ENCODE measurements around the gene PDE7B.

Gene PDE7B

GRCh38 chr6:135992739-135993138 is 141.2 kb downstream of the PDE7B start:
- no peak for DNase-seq

GRCh38 chr6:135993361-135993760 is 141.9 kb downstream of the PDE7B start:
- no peak for DNase-seq

- no peak for DNase-seq
Observed at GRCh38 chr6:135994857-135995544, 143.5 kb downstream of the PDE7B start.

DNA sequence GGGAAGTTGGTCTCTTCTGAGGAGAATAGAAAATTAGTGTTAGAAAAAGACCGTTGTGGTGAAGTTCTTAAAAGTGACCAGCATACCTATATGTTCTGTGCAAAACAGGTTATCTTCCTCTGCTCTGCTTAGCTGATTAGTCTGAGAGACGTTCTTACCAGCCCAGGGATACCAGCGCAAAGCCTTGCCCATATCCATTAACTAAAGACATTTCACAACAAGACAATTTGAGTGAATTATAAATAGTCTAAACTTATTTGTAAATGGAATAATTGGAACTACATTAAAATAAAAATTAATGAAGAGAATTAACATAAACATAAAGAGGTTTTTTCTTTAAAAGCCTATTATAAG is 144.0 kb downstream of the PDE7B start:
- no peak for DNase-seq

GRCh38 chr6:135996668-135997067 is 145.2 kb downstream of the PDE7B start:
- DNase-seq = no peak

DNA sequence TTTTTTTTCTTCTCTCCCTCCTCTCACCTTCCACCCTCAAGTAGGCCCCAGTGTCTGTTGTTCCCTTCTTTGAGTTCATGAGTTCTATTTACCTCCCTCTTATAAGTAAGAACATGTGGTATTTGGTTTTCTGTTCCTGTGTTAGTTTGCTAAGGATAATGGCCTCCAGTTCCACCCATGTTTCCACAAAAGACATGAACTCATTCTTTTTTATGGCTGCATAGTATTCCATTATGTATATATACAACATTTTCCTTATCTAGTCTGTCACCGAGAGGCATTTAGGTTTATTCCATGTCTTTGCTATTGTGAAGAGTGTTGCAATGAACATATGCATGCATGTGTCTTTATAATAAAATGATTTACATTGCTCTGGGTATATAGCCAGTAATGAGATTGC is 147.9 kb downstream of the PDE7B start:
- DNase-seq = no peak

DNA sequence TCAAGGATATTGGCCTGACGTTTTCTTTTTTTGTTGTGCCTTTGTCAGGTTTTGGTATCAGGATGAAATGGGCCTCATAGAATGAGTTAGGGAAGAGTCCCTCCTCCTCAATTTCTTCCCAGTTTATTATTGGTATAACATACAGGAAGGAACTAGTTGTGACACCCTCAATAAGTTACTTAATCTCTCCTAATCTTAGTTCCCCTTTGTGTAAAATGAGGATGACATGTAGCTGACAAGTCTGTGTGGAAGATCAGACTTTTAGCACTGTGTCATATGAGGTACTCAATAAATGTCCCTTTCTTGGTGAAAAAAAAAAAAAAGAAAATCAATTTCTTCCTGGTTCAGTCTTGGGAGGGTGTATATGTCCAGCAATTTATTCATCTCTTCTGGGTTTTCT is 155.8 kb downstream of the PDE7B start:
- DNase-seq = no peak

DNA sequence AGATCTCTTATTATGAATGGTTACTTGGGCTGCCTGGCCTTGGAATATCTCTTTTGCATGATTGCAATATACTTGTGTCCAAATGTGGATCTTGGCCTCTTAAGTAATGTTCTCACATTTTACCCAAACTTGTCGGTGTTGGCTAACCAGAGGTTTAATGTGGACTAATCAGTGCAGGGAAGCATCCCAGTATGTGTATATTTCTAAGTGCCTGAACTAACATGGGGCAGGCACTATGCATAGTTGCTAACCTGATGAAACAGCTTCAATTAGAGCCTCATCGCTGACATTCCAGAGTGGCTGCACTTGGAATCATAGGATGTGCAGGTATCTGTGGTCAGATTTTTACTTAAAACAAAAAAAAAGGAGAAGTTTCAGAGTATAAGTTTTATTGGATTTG is 160.0 kb downstream of the PDE7B start:
- no peak for DNase-seq

DNA sequence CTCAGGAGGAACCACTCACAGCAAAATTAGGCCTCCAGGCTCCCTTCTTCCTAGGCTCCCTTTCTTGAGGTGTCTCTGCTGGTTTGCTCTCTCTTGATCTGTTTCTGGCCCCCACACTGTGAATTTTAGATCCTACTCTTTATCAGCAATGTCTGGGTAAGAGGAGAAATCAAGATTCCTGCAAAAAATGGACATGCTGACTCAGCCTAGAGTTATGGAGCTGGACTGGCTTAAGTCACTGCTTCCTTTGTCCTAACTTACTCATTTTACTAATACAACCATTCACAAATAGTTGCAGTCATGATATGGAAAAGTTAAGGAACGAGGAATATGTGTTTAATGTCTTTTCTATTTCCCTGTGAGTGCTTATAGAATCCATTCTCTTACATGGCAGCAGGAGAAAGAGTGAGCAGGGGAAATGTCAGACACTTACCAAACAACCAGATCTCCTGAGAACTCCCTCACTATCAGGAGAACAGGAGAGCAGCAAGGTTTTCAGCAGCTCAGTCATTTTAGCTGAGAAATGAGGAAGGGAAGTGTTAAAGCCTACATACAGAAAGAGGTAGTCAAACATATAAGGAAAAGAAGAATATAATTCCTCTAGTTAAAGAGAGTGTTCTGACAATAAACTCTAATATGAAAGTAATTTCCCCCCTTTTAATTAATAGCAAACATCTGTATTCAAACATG is 160.8 kb downstream of the PDE7B start:
- DNase-seq = no peak

DNA sequence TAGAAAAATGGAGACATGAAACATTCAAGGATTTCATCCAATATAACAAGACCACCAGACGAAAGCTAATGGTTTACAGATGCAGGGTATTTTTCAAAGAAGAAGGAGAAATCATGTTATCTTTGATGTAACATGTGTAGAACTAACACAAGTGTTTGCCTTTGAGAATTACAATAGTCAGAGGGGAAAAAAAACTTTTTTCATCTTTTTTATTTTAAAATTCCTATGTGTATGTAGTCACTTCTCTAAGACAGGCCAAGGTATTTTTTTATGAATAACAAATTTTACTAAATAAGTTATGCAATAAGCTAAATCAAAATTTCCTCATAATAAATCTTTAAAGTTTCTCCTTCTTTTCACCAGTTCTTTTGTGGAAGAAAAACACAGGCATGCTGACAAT is 161.4 kb downstream of the PDE7B start:
- DNase-seq = no peak

DNA sequence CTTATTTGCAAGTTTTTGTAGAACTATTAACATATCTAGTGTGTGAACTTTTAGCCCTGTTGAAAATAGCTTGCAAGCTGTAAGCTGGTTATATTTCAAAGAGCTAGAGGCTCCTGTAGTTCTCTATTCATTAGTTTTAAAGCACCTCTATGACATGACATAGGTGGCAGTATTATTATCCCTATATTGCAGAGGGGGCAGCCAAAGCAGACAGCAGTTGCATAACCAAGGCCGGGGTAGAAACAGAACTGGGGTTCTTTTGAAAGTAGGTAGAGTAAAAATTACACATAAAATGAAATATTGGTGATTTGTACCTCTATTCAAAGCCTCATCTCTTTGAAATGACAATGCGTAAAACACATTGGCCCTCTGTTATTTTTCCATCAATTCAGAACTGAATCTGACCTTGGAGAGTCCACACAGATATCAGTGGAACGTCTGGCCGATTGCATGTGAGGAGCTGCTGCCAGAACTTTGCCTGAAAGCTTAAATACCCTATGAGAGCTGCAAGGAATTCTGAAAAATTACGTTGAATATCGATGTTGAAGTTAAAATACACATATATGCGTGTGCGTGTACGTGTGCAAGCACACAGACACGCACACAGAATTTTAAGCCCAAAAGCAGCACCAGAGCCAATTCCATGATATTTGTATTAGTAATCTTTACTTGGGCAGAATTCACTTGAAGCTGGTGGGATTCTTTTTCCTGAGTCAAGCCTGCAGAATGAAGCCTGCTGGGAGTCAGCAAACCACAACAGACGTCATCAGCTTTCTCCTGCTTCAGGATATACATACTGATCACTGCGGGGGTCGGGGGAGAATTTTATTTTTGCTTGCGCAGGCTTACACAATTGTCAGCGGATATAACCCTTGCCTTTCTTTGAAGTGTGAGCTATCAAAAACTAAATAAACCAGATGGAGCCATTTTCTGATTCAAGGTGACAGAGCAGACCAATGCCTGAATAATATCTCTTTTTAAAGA is 163.2 kb downstream of the PDE7B start:
- no peak for DNase-seq

- no peak for DNase-seq
Observed at GRCh38 chr6:136015531-136015930, 164.0 kb downstream of the PDE7B start.

GRCh38 chr6:136016228-136017225 is 165.0 kb downstream of the PDE7B start:
- DNase-seq = no peak

- no peak for DNase-seq
Observed at GRCh38 chr6:136020691-136021090, 169.2 kb downstream of the PDE7B start.

- DNase-seq = no peak
Observed at GRCh38 chr6:136022224-136022874, 170.8 kb downstream of the PDE7B start.

- no peak for DNase-seq
Observed at GRCh38 chr6:136024711-136025110, 173.2 kb downstream of the PDE7B start.

- no peak for DNase-seq
Observed at GRCh38 chr6:136025736-136026135, 174.2 kb downstream of the PDE7B start.

DNA sequence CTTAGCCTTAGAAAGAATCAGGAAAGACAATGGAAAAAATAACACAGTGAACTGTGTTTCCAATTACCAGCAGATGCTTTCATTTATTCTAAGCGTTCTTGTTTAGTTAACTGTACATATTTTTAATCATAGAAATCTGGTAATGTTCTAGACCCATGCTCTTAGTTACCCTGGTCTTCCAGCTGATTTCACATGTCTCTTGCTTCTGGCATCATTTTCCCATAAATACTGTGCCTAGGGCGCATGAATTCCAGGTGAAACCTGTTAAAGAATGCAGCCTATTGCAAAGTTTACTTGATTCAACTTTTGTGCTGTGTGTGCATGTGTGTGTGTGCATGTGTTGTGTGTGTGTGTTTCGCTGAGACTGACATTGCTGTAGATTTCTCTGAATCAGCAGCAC is 178.6 kb downstream of the PDE7B start:
- DNase-seq = no peak

GRCh38 chr6:136031982-136032381 is 180.5 kb downstream of the PDE7B start:
- DNase-seq = no peak

DNA sequence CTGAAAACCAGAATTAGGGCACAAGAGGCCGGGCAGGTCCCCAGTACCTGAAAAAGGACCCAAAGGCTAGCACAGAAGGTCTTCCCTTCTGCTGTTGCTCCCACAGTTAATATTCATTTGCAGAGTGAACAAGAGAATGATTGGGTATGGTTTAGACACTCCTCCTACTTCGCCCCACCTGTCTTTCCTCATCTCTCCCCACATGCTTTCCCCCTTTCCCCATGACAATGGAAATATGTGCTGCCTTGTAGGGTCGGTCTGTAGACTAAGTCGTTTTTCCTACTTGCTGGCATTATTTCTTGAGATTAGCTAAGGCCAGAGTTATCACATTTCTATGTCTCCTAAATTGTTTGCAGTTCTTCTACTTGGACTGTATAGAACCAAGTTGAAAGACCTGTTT is 181.9 kb downstream of the PDE7B start:
- DNase-seq = no peak

DNA sequence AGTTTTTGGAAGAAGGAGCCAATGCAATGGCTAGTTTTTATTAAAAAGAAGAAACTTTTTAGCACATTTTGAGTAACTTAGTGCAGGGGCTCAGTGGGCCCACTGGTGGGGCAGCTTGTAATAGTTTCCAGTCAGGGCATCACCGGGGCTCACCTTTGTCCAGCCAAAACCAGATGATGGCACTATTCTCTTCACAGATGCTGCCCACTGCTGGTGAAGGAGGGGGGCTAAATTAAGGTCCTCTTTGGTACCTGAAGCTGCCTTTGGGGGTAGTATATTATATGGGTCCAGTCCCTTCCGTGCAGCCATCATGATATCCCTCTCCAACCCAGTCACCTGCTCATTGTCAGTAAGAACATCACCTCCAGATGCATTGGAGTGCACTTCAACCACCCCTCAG is 182.9 kb downstream of the PDE7B start:
- no peak for DNase-seq

Measured in T-helper 1 cell (primary cell).